Activated T-cell treated with anti-CD3 and anti-CD28 coated beads, Interleukin-2, amount 50 U/mL, for 4 hours (primary cell): Measurements from ENCODE around the gene KCNC1. TPM values are rescaled to one million over a fixed set of nuclear protein-coding genes. Genes with fewer than 3 reads are reported as not detected.

ENCODE experiments used
- ATAC-seq, 2 donors: fragments of 200-7000 bp; cut with Tn5 transposase; one replicate each; pipeline ENCODE4 v1.10.0; 2021
- DNase-seq: peaks from one replicate; pipeline ENCODE4 v3.0.0-alpha.2; 2020
- H3K27me3 Mint-ChIP-seq: one replicate; pipeline ENCODE4 v1.8.0; 2021; ENCODE audit warnings: low read depth, mixed read lengths
- H3K36me3 Mint-ChIP-seq: one replicate; pipeline ENCODE4 v1.8.0; 2022; ENCODE audit warnings: mixed read lengths; ENCODE audit not compliant: insufficient read depth
- H3K4me1 Mint-ChIP-seq: one replicate; pipeline ENCODE4 v1.8.0; 2021; ENCODE audit warnings: low read depth, mixed read lengths
- H3K4me3 Mint-ChIP-seq: one replicate; pipeline ENCODE4 v1.8.0; 2021; ENCODE audit warnings: mild to moderate bottlenecking, moderate library complexity, mixed read lengths
- H3K9me3 Mint-ChIP-seq: one replicate; pipeline ENCODE4 v1.8.0; 2021; ENCODE audit warnings: mixed read lengths
- total RNA-seq, 3 donors: library from RNA; stranded (reverse); gene quantifications; one replicate each; pipeline ENCODE4 v1.2.1, GENCODE V29; 2021

KCNC1 gene
- total RNA-seq, 3 donors from 2014 or later: not detected

DNA sequence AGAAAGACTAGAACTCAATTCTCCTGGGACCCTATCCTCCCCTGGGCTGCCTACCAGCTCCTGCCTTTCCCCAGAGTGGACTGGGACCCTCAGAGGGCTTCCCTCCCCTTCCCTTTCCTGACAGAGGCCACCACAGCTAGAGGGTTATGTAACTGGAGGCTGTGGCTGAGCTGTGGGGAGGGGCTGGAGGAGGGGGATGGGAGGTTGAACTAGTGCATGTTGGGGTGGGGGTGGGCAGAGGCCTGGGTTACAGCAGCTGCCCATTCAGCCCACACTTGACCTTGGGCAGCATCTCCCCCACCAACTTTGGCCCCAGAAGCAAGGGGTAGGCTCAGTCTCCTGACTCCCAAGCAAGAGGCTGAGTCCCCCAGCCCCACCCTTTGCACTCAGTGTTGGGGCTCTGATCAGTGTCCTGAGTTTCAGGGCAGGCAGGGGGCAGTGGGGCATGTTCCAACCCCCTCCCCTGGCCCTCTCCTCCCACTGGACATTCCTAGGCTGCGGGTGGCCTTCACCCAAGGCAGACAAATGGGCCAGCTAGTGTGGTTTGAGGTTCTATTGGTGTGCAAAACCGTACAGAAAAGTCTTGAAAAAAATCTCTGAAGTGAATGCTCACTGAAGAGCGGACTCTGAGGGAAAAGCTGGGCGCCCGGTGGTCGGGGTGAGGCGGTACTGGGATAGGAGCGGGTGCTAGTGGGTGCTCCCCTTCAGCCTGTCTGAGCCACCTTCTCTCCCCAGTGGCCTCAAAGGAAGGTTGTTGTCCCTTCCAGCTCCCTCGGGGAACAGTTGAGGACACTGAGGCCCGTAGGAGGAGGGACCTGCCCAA, 3.8 kb downstream of the KCNC1 start:
- no peaks in the 10 kb centered on the region for H3K9me3 Mint-ChIP-seq
- no peak for DNase-seq

DNA sequence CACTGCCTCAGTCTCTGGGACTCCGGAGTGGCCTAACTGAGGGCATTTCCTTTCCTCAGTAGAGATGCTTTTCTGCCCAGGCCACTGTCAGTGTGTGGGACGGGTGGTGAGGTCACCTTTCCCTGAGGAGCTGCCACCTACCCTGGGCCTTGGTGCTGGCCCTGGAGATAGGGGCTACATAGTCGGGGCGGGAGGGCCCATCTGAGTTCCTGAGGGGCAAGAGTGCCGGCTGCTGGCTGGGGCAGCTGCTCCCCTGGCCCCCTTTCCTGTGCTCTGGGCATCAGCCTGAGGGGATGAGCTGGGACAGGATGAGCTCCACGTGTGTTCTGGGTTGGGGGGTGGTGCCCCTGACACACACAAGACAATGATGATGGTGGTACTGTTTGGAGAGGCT, 5.4 kb downstream of the KCNC1 start:
- peaks cover 2% of the 10 kb centered on the region for H3K4me1 Mint-ChIP-seq
- H3K36me3 Mint-ChIP-seq: no peaks in the 10 kb centered on the region
- H3K4me3 Mint-ChIP-seq: no peak overlapping the region
- H3K27me3 Mint-ChIP-seq: peaks cover 44% of the 10 kb centered on the region
- ATAC-seq (no peak), DNase-seq (no peak)
- no peaks in the 10 kb centered on the region for H3K9me3 Mint-ChIP-seq

More for the DNA sequence above, 3.8 kb downstream of the KCNC1 start:
- Mint-ChIP-seq H3K4me3 (no peak overlapping the region), H3K4me1 (peaks cover 6% of the 10 kb centered on the region), H3K27me3 (peaks cover 48% of the 10 kb centered on the region), H3K36me3 (no peaks in the 10 kb centered on the region)
- no peak for ATAC-seq

DNA sequence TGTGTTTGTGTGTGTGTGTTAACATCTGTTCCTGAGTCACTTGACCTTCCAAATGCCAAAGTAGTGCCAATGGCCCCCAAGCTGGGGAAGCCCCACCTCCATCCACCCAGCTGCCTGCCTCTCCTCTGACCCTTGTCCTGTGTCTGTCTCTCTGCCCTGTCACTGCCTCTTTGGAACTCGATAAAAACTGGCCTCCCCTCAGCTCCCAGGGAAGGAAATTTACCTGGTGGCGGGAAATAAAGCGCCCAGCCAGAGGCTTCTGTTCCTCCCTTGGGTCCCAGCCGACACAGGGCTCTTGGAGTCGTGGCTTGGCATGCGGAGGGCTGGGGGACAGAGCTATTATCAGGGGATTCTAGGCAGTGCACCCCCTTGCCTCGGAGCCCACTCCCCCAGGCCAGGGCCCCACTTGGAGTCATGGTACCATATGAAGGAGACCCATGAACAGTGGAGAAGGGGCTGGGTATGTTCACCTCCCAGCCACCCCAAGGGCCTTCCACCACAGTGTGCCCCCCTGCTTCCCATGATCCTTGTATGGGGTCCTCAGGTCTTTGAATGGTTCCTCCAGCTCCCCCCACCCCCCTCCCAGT, 6.2 kb downstream of the KCNC1 start:
- peaks cover 2% of the 10 kb centered on the region for H3K4me1 Mint-ChIP-seq
- H3K27me3 Mint-ChIP-seq: peaks cover 45% of the 10 kb centered on the region
- H3K9me3 Mint-ChIP-seq: no peaks in the 10 kb centered on the region
- DNase-seq (no peak), ATAC-seq (no peak)
- no peaks in the 10 kb centered on the region for H3K36me3 Mint-ChIP-seq
- H3K4me3 Mint-ChIP-seq: no peak overlapping the region

DNA sequence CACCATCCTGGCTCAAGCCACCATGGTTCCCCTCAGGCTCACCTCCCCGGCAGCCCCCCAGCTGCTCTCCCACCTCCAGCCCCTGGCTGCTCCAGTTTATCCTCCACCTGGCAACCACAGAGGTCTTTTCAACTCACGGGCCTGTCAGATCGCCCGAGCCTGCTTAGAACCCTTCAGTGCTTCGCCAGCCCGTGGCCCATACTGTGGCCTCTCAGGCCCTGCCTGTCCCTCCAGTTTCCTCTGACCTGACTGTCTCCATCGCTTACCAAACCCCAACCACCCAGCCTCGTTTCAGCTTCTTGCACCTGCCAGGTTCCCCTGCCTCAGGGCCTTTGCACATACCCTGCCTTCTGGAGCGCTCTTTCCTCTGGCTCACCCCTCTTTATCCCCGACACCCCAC, 6.9 kb downstream of the KCNC1 start:
- ATAC-seq: no peak
- Mint-ChIP-seq H3K36me3 (no peaks in the 10 kb centered on the region), H3K9me3 (no peaks in the 10 kb centered on the region), H3K4me3 (no peak overlapping the region), H3K27me3 (peaks cover 42% of the 10 kb centered on the region), H3K4me1 (no peaks in the 10 kb centered on the region)
- DNase-seq: no peak

DNA sequence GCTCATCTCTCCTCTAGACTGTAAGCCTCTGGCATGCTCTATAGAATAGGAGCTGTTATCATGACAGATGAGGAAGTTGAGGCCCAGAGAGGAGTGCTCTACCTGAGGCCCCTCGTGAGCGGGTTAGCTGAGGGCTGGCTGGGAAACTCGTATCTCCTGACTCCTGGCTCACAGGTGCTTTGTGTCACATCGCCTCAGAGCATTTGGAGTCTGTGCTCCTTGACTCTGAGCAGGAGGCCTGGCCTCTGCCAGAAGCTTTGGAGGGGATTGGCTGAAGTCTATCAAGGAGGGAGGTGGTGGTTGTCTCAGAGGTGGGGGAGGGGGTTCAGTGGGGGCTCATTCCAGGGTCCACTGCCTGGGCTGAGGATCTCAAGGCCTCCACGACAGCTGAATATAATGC, 7.4 kb downstream of the KCNC1 start:
- no peaks in the 10 kb centered on the region for H3K4me1 Mint-ChIP-seq
- DNase-seq (no peak), ATAC-seq (no peak)
- peaks cover 39% of the 10 kb centered on the region for H3K27me3 Mint-ChIP-seq
- no peak overlapping the region for H3K4me3 Mint-ChIP-seq
- H3K9me3 Mint-ChIP-seq: no peaks in the 10 kb centered on the region
- no peaks in the 10 kb centered on the region for H3K36me3 Mint-ChIP-seq

DNA sequence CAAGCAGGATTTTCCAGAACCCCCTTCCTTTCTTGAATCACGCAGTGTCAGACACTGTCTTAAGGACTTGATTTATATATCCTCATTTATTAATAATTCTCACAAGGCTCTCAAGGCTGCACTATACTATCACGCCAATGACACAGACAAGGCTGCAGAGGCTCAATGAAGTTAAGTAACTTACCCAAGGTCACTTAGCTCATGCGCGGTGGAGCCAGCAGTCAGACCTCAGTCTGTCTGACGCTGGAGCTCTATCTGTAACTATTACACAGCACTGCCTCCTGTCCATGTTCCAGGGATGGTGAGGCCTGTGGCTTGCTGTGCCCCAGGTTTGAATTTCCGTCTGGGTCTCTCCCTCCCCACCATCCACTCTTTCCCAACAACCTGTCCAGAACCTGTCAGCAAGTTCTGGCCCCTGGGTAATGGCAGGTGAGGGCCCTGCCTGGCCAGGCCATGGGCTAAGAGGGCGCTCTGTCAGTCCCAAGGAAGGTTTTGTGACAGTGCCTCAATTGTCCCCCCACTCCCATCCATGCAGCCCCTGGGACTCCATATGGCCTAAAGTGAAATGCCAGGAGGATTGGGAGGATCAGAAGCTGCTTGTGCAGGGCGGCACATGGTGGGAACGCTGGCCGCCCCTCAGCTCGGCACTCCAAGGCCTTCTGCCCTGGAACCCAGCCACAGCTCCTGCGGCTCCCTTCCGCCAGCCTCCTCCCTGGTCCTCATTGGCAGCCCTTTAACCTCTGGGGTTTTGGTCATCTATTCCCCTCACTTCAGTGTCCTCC, 8.6 kb downstream of the KCNC1 start:
- H3K4me3 Mint-ChIP-seq: no peak overlapping the region
- H3K4me1 Mint-ChIP-seq: no peaks in the 10 kb centered on the region
- no peaks in the 10 kb centered on the region for H3K9me3 Mint-ChIP-seq
- H3K27me3 Mint-ChIP-seq: peaks cover 33% of the 10 kb centered on the region
- ATAC-seq (no peak), DNase-seq (no peak)
- no peaks in the 10 kb centered on the region for H3K36me3 Mint-ChIP-seq

DNA sequence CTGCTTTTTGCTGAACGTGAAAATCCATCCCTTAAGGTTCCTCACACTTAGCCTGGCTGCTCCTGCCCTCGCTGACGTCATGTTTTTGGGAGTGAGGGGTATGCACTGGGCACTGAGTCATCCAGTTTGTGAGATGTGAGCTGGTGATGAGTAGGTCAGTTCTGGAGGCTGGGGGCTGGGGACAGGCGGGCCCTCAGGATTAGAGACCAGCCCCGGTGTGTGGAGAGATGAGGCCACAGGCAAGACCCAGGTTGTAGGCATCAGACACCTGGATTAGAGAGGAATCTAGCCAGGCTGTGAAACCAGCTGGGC, 9.2 kb downstream of the KCNC1 start:
- H3K4me1 Mint-ChIP-seq: no peaks in the 10 kb centered on the region
- no peaks in the 10 kb centered on the region for H3K36me3 Mint-ChIP-seq
- no peaks in the 10 kb centered on the region for H3K9me3 Mint-ChIP-seq
- ATAC-seq: no peak
- H3K4me3 Mint-ChIP-seq: no peak overlapping the region
- no peak for DNase-seq
- H3K27me3 Mint-ChIP-seq: peaks cover 29% of the 10 kb centered on the region

DNA sequence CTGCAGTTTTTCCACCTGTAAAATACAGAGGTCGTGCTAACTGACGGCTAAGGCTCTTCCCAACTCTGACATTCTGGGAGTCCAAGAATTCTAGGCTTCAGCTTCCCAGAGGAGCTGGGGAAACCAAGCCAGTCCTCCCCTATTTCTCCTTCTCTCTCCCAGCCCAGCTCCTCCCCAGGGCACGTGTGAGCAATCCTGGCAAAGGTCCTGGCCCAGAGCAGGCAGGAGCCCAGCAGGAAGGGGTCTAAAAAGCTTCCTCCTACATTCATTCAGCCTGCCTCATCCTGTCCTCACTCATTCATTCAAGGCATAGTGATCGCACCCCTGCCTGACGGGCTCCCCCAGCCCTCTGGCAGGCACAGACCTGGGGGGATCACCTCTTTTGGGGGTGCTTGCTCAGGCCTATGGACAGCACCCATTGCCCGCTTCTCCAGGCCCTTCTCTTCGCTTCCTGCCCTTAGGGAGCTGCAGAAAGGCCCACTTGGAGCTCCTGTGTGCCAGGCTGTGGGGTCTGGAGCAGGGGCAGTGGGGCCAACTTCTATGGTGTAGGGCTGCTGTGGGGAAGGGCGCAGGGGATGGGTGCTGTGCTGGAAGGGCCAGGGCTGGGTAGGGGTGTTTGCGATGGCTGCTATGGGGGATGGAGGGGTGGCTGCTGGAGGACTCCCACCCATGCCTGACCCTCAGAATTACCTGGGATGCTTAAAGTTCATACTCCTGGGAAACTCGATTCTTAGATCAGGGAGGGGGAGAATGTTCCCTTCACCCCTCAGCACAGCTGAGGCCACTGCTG, 9.8 kb downstream of the KCNC1 start:
- peaks cover 29% of the 10 kb centered on the region for H3K27me3 Mint-ChIP-seq
- ATAC-seq: no peak
- H3K9me3 Mint-ChIP-seq: no peaks in the 10 kb centered on the region
- no peaks in the 10 kb centered on the region for H3K4me1 Mint-ChIP-seq
- no peaks in the 10 kb centered on the region for H3K36me3 Mint-ChIP-seq
- H3K4me3 Mint-ChIP-seq: no peak overlapping the region
- no peak for DNase-seq

DNA sequence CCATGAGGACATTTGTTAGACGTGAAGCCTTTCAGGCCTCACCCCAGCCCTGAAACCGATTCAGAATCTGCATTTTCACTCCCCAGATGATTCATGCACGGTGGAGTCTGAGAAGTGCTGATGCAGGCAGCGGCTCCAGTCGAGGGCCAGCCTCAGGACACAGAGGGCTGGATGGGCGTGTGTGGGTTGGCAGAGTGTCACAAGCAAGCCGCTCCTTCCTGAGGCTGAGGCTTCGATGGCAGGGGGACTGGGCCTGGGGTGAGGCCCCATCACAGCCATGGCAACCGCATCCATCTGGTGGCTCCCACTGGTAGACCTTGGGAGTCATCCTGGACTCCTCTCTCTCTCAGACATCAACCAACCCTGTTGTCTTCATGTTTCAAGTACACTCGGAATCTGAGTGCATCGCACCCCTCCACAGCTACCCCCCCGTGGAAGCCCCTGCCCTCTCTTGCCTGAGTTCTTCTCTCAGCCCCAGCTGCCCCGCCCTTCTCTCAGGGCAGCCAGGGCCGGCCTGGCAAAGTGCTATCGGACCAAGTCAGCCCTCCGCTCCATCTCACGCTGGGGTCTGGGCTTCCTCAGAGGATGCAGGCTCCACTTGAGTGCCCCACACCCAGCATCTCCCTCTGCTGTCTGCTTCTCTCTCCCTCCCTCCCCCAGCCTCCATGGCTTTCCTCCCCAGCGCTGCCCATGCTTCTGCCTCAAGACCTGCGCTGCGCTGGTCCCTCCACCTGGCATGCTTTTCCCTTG, 10.6 kb downstream of the KCNC1 start:
- DNase-seq (no peak), ATAC-seq (no peak)
- peaks cover 27% of the 10 kb centered on the region for H3K27me3 Mint-ChIP-seq
- H3K36me3 Mint-ChIP-seq: no peaks in the 10 kb centered on the region
- no peaks in the 10 kb centered on the region for H3K9me3 Mint-ChIP-seq
- no peak overlapping the region for H3K4me3 Mint-ChIP-seq
- no peaks in the 10 kb centered on the region for H3K4me1 Mint-ChIP-seq

DNA sequence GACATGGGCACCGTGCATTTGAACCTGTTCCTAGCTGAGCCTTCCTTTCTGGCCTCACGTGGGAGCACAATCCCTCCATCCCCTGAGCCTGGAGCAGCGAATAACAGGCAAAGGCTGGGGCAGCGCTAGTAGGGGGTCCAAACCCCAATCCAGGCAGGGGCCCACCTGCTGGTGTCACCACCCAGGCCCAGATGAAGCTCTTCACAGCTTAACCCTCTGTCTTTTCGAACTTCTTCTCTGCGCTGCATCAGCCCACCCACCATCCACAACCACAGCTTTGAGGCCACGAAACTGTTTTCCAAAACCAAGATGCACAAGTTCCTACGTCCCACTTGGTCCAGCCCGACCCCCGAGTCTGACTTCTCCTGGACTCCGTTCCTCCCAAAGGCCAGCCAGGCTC, 11.5 kb downstream of the KCNC1 start:
- Mint-ChIP-seq H3K4me1 (no peaks in the 10 kb centered on the region), H3K4me3 (no peak overlapping the region), H3K27me3 (peaks cover 22% of the 10 kb centered on the region), H3K9me3 (no peaks in the 10 kb centered on the region), H3K36me3 (no peaks in the 10 kb centered on the region)
- ATAC-seq (no peak), DNase-seq (no peak)

DNA sequence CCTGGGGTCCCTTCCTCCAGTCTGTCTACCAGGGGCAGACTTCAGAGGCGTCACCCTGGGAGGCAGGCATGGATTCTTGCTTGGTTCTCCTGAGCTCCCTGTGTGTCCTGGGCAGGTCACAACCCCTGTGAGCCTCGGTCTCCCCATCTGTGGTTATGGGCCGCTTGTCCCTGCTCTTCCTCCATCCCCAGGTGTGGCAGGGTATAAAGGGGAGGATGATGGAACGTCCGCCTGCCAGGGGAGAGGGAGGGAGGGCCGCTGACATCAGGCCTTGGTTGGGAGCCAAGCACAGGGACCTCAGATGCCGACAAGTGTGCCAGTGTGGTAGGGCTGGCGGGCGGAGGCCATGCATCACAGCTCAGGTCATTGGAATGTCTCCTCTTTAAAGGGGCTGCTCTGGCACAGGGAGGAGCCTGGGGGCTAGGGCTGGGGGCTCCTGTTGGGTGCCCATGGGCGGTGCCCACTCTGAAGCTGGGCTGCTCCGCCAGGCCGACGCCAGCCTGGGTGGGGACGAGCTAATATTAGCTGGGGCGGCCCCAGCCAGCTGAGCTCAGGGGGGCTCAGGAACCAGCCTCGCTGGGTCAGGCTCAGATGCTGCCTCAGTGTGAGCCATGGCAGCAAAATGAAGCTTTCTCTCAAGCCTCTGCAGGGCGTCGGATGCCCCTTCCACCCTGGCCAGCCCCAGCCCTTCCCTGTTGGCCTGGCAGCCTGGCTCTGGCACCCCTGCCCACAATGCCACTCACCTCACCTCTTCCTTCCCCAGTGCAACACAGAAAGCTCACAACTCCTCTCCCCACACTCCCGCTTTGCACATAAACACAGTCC, 12.8 kb downstream of the KCNC1 start:
- Mint-ChIP-seq H3K4me3 (no peak overlapping the region), H3K9me3 (no peaks in the 10 kb centered on the region), H3K27me3 (peaks cover 14% of the 10 kb centered on the region), H3K36me3 (no peaks in the 10 kb centered on the region), H3K4me1 (no peaks in the 10 kb centered on the region)
- ATAC-seq: no peak
- no peak for DNase-seq

DNA sequence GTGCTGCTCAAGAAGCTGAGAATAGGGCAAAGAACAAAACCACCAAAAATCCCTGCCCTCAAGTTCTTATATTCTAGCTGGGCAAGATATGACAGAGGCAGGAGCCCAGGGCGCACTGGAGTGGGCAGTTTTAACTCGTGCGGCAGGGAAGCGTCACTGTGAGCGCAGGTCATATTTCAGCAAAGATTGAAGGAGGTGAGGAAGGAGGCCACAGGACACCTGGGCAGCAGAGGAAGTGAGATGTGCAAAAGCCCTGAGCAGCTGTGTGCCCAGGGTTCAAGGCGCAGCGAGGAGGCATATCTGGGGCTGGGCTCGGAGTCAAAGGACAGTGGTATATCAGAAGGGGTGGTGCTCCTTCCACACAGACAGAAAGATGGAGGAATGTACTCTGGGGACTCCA, 13.5 kb downstream of the KCNC1 start:
- DNase-seq (no peak), ATAC-seq (no peak)
- H3K36me3 Mint-ChIP-seq: no peaks in the 10 kb centered on the region
- peaks cover 14% of the 10 kb centered on the region for H3K27me3 Mint-ChIP-seq
- no peak overlapping the region for H3K4me3 Mint-ChIP-seq
- no peaks in the 10 kb centered on the region for H3K4me1 Mint-ChIP-seq
- H3K9me3 Mint-ChIP-seq: no peaks in the 10 kb centered on the region
